ENCODE results near the gene OR10AD1.

The OR10AD1 gene

GRCh38 chr12:48189331-48190125 is 13.6 kb downstream of the OR10AD1 start:
- DNase-seq, result peak; percentile 72

GRCh38 chr12:48187916-48188695 is 15.0 kb downstream of the OR10AD1 start:
- DNase-seq, result no peak

DNA sequence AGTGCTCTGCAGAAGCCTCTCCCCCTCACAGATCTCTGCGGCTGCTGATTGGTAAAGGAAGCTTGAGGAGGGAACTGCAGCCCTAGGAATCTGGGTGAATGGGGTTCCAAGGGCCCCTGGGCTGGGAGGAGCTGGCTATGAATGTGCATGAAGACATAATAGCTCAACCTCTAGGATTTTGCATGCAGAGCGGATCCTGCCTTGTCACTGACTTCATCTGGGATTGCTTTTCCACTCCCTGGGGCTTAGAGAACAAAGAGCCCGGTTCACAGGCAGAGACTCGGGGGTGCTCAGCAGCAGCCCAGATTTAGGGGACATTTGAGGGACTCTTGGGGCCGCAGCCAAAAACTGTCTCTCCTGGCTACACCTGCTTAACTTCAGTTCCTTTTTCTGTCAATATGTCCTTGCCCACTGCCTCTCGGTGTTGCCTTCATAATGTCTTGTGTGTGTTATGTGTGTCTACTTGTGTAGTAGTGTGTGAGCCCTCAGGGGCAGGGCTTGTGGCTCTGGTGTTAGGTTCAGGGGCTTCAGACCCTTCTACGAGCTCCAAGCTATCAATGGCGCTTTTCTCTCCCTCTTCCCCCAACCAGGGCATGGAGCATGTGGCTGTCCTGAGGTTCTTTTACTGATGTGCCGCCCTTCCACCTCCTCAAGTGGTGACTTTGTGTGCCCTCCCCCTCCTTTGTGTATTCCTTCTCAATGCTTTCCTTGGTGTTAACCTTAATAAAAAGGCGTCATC is 17.7 kb downstream of the OR10AD1 start:
- DNase-seq, result no peak

DNA sequence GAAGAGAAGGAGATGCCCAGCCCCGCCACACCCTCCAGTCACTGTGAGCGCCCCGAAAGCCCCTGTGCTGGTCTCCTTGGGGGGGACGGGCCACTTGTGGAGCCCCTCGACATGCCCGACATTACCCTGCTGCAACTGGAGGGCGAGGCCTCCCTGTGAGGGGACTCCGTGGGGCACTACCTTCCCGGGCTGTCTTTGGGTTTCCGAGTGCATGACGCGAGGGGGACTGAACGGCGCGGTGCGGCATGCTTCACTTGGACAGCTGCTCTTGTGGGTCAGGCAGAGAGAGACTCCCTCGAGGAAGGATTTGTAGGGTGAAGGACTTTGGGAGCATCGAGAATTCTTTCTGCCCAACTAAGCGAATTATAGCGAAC is 18.6 kb downstream of the OR10AD1 start:
- no peak for DNase-seq

- DNase-seq, result no peak
These were observed 19.1 kb downstream of the OR10AD1 start for GRCh38 chr12:48183876-48184548.

DNA sequence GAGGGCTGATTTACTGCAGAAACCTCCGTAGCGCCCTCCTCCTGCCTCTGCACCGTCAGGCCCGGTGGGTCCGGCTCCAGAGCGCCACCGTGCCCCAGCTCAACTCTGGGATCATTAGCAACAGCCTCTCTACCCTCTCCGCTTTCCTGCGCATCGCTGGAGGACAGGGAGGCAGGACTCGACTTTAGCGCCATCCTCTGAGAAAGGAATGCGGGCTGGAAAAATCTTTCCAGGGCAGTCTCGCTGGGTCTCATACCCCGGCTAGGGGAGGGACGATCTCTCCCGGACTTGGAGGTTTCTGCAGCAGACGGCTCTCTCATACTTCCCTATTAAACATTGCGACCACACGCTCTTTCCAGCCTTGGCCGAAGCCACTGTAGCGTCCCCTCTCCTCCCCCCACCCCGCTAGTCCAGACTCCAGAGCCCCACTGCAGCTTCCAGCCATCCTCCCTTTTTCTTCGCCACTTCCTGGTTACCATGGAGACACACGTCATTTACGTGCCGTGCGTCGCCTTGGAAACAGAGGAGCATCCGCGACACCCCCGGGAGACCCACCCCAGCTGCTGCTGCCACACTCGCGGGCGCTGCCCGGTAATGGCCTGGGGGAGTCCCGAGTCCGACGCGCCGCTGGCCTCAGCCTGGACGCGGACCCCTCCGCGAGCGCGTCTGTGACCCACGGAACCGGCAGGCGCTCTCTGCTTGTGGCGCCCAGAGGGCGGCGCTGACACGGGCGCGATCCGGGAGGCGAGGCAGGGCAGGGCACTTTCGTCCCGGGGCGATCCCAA is 19.8 kb downstream of the OR10AD1 start, which contains the start of gene CCDC184:
Gene CCDC184, plus strand, starts transcription at position 554 of the 785 bp plus-strand sequence. CDS start 479 bp downstream, outside the sequence.
- peak; percentile 81 for DNase-seq

GRCh38 chr12:48182631-48183030 is 20.5 kb downstream of the OR10AD1 start:
- DNase-seq, result no peak

GRCh38 chr12:48180857-48181495 is 22.1 kb downstream of the OR10AD1 start:
- no peak for DNase-seq

DNA sequence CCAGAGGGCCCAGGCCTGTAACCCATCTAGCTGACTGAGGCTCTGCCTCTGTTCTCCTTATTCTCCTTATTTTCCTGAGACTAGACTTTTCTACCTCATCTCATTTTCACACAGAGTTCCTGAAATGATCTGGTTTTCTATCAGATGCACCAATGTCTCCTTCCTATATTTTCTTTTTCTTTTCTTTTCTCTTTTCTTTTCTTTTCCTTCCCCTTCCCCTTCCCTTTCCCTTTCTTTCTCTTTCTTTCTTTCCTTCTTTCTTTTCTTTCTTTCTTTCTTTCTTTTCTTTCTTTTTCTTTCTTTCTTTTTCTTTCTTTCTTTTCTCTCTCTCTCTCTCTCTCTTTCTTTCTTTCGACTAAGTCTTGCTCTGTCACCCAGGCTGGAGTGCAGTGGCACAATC is 22.7 kb downstream of the OR10AD1 start:
- DNase-seq, result no peak

- no peak for DNase-seq
These were observed 23.6 kb downstream of the OR10AD1 start for GRCh38 chr12:48179466-48179865.

DNA sequence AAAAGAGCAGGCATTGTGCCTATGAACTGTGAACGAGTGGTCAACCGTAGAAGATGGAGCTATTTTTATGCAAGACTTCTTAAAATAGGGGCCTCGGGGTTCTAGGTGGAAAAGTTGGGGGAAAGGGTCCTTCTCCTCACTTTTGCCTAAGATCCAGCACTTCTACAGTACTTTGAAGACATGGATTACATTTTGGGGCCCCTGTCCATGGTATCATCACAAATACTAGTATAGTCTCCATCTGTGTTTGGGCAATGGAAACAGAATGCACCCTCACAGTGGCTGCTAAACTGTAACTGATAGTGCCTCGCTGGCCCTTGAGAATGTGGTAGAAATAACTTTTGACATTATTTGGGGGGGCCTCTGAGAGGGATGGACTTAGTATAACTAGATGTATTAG is 25.1 kb downstream of the OR10AD1 start:
- DNase-seq, result no peak

DNA sequence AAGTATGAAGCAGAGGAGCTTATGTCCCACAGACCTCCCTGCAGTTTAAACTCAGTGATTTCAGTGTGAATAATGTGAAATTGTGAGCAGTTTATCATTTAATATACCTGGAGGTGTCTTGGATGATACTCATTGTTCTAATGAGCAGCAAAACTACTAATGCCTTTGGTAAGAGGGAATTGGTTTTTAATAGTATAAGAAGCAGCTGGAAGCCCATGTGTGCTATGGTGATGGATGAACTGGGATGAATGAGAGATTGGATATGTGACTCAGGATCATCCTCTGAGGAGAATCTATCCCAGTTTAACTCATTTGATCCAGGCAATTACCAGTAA is 26.7 kb downstream of the OR10AD1 start:
- DNase-seq, result no peak

GRCh38 chr12:48175613-48176416 is 27.3 kb downstream of the OR10AD1 start:
- DNase-seq, result no peak

DNA sequence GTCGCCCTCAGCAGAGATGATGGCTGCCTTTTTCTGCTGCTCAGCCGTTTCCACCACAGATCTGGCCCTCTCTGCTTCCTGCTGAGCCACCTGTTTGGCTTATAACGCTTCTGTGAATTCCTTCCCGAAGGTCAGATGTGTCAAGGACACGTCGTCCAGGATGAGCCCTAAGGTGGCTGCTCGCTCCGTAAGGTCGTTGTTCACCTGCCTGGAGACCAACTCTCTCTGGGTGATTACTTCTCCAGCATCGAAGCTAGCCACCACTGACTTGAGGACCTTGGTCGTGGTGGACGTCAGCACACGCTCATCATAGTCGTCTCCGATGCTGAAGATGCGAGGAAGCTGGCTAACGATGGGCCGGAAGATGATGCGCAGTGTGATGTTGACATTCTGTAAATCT is 34.1 kb downstream of the OR10AD1 start:
- no peak for DNase-seq

DNA sequence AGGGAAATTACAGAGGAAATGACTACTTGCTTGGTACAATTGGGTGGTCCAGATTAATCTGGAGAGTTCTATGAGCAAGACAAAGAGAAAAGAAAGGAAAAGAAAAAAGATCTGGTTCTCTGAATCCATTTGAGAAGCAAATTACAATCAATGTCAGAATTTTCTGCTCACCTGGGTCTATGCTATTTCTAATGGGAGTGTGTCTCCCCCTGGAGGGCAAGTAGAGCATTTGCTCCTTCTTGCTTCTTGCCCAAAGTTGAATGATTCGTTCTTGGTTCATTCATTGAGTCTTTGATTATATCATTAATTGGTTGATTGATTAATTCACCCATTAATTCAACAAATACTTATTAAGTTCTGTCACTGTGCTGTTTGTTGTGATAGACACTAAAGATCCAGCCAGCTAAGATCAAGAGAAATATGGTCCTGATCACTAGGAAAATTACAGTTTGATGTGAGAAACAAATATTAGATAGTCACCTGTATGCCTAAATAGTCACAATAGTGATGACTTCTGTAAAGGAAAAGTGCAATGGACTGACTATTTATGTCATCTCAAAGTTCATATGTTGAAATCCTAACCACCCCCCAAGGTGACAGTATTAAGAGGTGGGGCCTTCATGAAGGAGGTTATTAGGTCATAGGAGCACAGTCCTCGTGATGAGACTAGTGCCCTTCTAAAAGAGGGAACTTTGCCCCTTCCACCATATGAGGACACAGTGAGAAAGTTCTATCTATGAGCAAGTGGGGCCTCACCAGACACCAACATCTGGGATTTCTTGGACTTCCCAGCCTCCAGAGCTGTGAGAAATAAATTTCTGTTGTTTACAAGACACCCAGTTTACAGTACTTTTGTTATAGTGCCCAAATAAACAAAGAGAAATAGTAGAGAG is 37.8 kb downstream of the OR10AD1 start:
- DNase-seq, result peak; percentile 64

DNA sequence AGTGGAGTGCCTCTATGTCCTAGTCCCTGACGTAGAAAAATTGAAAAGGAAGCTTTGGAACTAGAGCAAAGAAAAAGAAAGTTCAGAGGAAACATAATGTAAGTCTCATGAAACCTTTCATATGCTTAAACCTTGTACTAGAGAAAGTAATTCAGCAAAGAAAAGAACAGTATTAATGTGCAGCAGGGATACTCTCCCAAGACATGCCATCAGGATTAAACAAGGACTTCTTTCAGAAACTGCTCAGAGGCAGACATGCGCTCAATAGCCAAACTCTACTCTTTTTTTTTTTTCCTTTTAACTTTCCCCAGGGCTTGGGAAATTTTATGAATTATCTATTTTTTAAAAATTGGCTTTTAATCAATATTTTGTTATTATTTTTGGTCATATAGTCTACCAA is 38.6 kb downstream of the OR10AD1 start:
- no peak for DNase-seq

DNA sequence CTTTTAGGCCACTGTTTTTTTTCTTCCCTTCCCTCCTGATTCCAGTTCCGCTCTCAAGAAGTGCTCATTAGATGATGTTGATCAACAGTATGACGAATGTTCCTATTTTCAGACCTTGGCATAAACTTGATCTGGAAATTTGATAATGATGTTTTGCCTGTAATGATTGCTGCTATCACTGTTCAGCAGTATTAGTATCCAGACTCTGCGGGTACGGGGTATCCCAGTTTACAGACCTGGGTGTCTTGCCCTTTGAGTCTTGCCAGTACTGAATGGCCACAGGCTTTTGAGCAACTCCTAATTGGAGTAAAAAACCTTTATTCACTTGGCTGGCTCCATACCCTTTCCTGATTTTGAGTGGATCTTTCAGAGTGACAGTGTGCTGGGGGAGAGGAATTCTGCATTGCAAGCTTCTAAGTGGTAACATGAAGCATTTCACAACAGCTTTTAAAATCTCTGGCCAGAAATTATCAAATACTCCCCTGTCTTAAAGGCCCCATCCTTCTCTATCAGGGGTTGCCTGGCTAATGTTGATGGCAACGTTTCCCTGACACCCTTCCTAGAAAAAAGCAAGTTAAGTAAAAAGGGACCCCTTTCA is 39.8 kb downstream of the OR10AD1 start:
- no peak for DNase-seq

DNA sequence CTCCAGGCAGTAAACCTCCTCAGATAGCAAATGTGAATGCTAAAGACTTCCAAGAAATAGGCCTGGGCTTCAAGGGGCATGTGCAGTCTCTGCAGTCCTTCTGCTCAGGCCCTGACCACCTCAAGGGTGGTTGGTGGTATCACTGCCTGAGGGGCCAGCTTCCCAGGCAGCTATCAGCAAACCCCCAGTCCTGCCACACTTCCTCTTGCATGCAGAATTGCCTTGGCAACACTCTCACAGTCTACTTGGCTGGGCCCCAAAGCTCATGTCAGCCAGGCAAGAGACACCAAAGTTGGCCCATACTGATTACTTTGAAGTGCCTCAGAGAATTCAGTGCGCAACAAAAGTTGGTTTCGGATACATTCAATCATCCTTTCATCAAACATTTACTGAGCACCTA is 42.3 kb downstream of the OR10AD1 start:
- DNase-seq, result peak; percentile 30

DNA sequence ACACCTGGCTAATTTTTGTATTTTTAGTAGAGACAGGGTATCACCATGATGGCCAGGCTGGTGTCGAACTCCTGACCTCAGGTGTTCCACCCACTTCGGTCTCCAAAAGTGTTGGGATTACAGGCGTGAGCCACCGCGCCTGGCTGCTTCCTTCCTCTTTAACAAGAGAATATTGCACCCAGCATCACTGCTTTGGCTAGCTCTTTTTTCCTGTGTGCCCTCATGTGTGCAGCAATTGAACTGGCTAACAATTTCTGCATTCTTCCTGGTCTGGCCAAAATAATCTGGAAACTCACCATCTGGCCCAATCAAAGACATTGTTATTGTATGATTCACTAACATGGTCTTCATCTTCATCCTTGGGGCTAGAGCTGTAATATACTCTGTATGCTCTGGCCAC is 43.0 kb downstream of the OR10AD1 start:
- peak; percentile 39 for DNase-seq
